Endothelial cell of umbilical vein (primary cell): ENCODE data around the gene TNIK. TPM values are rescaled to one million over a fixed set of nuclear protein-coding genes. Genes with fewer than 3 reads are reported as not detected.

ENCODE experiments used
- BruUV-seq: library from RNA; stranded (reverse); fragments of 400-500 nt; replicated peaks from 2 replicates; lab custom pipeline; 2021; lab: Mats Ljungman, UMichigan
- CTCF ChIA-PET: fragments of 300-600, 350-600 bp; sonication (Branson Sonifier 250); formaldehyde crosslinking; loops from one replicate; lab custom pipeline; 2021; ENCODE audit warnings: antibody characterized with exemption, inconsistent platforms; lab: Charles Lee
- POLR2A ChIA-PET: fragments of 300-600, 350-600 bp; sonication (Branson Sonifier 250); formaldehyde crosslinking; loops from one replicate; lab custom pipeline; 2021; ENCODE audit warnings: antibody characterized with exemption, inconsistent platforms; lab: Charles Lee
- DNase-seq: peaks from one replicate; pipeline ENCODE4 v3.0.0-alpha.2; 2011; ENCODE audit warnings: low read depth, low spot score
- FAIRE-seq: peaks from 2 replicates; lab custom pipeline; 2011; peaks lifted over from hg19 to GRCh38; lab: Jason Lieb, UNC
- H2AFZ ChIP-seq: 2 replicates; pipeline ENCODE4 v1.6.0; 2012; ENCODE audit warnings: low read depth, low read length, control low read depth, inconsistent platforms
- H3K27ac ChIP-seq: 2 replicates; pipeline ENCODE4 v1.5.1; 2011; ENCODE audit warnings: low read depth, mild to moderate bottlenecking, control low read depth, low read length, moderate library complexity; ENCODE audit not compliant: insufficient read depth
- H3K27me3 ChIP-seq, 2 experiments: 2 replicates each; pipeline versions ENCODE4 v1.6.0 to v1.6.1; 2011; ENCODE audit warnings: low read length in 2 of 2, mixed read lengths in 1 of 2; ENCODE audit not compliant: control insufficient read depth in 2 of 2, insufficient read depth in 2 of 2
- H3K36me3 ChIP-seq, 2 experiments: 2 replicates in 1 of 2; 3 replicates in 1 of 2; pipeline ENCODE4 v1.5.1; 2011; ENCODE audit warnings: low read length in 2 of 2, mild to moderate bottlenecking in 1 of 2, moderate library complexity in 1 of 2; ENCODE audit not compliant: control insufficient read depth in 2 of 2, insufficient read depth in 2 of 2; ENCODE audit errors: extremely low read depth in 1 of 2
- H3K4me1 ChIP-seq: 3 replicates; pipeline ENCODE4 v1.5.1; 2011; ENCODE audit warnings: mild to moderate bottlenecking, low read length; ENCODE audit not compliant: control insufficient read depth, insufficient read depth; ENCODE audit errors: extremely low read depth
- H3K4me2 ChIP-seq: 2 replicates; pipeline ENCODE4 v1.6.1; 2011; ENCODE audit warnings: low read length, control low read depth, mixed read lengths; ENCODE audit not compliant: insufficient read depth
- H3K4me3 ChIP-seq, 3 experiments: fragments of 200-600 bp in 1 of 3; sonication (generic), shearing (Covaris generic) in 1 of 3; replicated peaks in 1 of 3; 2 replicates each; pipeline ENCODE4 v1.5.1; 2011 to 2016; ENCODE audit warnings: control low read depth in 3 of 3, low read length in 3 of 3, mild to moderate bottlenecking in 2 of 3, inconsistent platforms in 1 of 3, low read depth in 1 of 3, moderate library complexity in 1 of 3; ENCODE audit not compliant: insufficient read depth in 1 of 3
- H3K79me2 ChIP-seq: 2 replicates; pipeline ENCODE4 v1.6.0; 2012; ENCODE audit warnings: low read length, inconsistent platforms; ENCODE audit not compliant: control insufficient read depth, insufficient read depth
- H3K9ac ChIP-seq: replicated peaks from 2 replicates; pipeline ENCODE3; 2011; ENCODE audit warnings: low read length, control low read depth; ENCODE audit not compliant: insufficient read depth; ENCODE audit errors: extremely low read depth
- H3K9me1 ChIP-seq: replicated peaks from 3 replicates; pipeline ENCODE4 v1.6.0; 2011; ENCODE audit warnings: mild to moderate bottlenecking, low read length; ENCODE audit not compliant: control insufficient read depth, insufficient read depth; ENCODE audit errors: extremely low read depth
- H3K9me3 ChIP-seq: replicated peaks from 2 replicates; pipeline ENCODE4 v1.5.1; 2012; ENCODE audit warnings: low read length, inconsistent platforms; ENCODE audit not compliant: control insufficient read depth, insufficient read depth
- H4K20me1 ChIP-seq: replicated peaks from 2 replicates; pipeline ENCODE3; 2011; ENCODE audit warnings: mild to moderate bottlenecking, low read length; ENCODE audit not compliant: control insufficient read depth, insufficient read depth; ENCODE audit errors: extremely low read depth
- EZH2 ChIP-seq: IDR thresholded peaks from 2 replicates; pipeline ENCODE4 v1.6.1; 2012; ENCODE audit warnings: borderline replicate concordance, low read depth, mild to moderate bottlenecking, moderate library complexity, low read length, inconsistent platforms; ENCODE audit not compliant: severe bottlenecking
- FOS ChIP-seq: IDR thresholded peaks from 2 replicates; pipeline ENCODE4 v1.6.1; 2011; ENCODE audit warnings: mild to moderate bottlenecking, low read length, moderate library complexity, borderline replicate concordance; ENCODE audit not compliant: insufficient read depth
- JUN ChIP-seq: IDR thresholded peaks from 2 replicates; pipeline ENCODE4 v1.6.1; 2011; ENCODE audit warnings: borderline replicate concordance, low read depth; ENCODE audit not compliant: insufficient read length, insufficient read depth
- POLR2A ChIP-seq: IDR thresholded peaks from 2 replicates; pipeline ENCODE4 v1.6.1; 2012; ENCODE audit warnings: low read depth, mild to moderate bottlenecking, control low read depth, low read length
- POLR2AphosphoS5 ChIP-seq: IDR thresholded peaks from 2 replicates; pipeline ENCODE4 v1.6.1; 2012; ENCODE audit warnings: low read depth, mild to moderate bottlenecking, control low read depth, low read length, moderate library complexity; ENCODE audit not compliant: insufficient read depth
- dilution Hi-C: fragments of 300-500 bp; cut with MboI; formaldehyde crosslinking; loops from one replicate; pipeline ENCODE4 v1.15.0; 2019; ENCODE audit warnings: low sequenced_read_pairs; ENCODE audit not compliant: extremely low pct_ligation_motif_present
- intact Hi-C: fragments of 100-400 bp; cut with micrococcal nuclease; formaldehyde crosslinking; loops from one replicate; pipeline ENCODE4 v1.10.0; 2022
- polyA plus RNA-seq, 4 experiments: library from polyadenylated mRNA; depleted of rRNA in 3 of 4; stranded (reverse) in 3 of 4; unstranded in 1 of 4; fragments of >200 nt; gene quantifications; 2 replicates each; pipeline versions ENCODE4 v1.2.1 to v1.2.3, GENCODE V29; 2011 to 2012; ENCODE audit warnings: missing spikeins in 1 of 4
- total RNA-seq: library from RNA; stranded (reverse); gene quantifications from 2 replicates; pipeline ENCODE4 v1.2.3, GENCODE V29; 2021
- TF ChIP-seq, protein P1 (sequence below), 2 donors: IDR thresholded peaks; 1 replicate in 1 of 2; 2 replicates in 1 of 2; pipeline ENCODE4 v1.5.1; 2011; ENCODE audit warnings: low read length in 2 of 2, mild to moderate bottlenecking in 2 of 2, moderate library complexity in 2 of 2, control low read depth in 1 of 2, inconsistent platforms in 1 of 2, low read depth in 1 of 2; ENCODE audit not compliant: insufficient read depth in 1 of 2; ENCODE audit errors: extremely low read depth in 1 of 2
- TF ChIP-seq, protein P2 (sequence below): IDR thresholded peaks from 2 replicates; pipeline ENCODE4 v1.6.1; 2011; ENCODE audit not compliant: insufficient read depth, insufficient read length

The TNIK gene
- total and polyA plus RNA-seq, 2 donors (not counting 3 experiments of a cell fraction or from before 2014, with no cell fraction given) = 10.9 to 39.7 TPM

DNA sequence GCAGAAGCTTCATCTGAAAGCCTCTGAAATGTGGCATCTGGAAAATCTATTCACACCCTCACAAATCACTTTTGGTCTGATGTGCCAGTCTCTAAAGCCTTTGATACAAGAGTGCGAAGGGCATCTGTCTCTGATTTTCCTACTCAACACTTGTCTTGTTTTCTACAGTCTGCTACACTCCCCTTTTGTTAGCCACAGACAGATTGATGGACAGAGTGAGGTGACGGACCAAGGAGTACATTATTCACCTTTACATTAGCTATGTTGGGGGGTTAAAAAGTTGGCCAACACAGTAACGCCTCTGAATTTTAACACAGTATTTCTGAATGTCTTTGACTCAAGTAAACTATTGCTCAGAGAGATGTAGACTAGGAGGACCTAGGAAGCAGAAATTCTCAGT lies 63.1 kb downstream of the TNIK start:
- H3K27me3 ChIP-seq = no peaks in the 10 kb centered on the region
- H3K9me1 ChIP-seq = no peaks in the 10 kb centered on the region
- POLR2A ChIA-PET = no interaction called here
- DNase-seq (no peak), FAIRE-seq (no peak)
- no peaks in the 10 kb centered on the region for H3K36me3 ChIP-seq
- peaks cover 17% of the 10 kb centered on the region for H3K79me2 ChIP-seq
- no peak overlapping the region for H3K9ac ChIP-seq
- intact Hi-C loops = no loop called here
- H3K4me2 ChIP-seq = no peak overlapping the region
- TF ChIP-seq JUN (no peak), POLR2A (no peak), FOS (no peak), EZH2 (no peak)
- TF ChIP-seq, protein P1, sequence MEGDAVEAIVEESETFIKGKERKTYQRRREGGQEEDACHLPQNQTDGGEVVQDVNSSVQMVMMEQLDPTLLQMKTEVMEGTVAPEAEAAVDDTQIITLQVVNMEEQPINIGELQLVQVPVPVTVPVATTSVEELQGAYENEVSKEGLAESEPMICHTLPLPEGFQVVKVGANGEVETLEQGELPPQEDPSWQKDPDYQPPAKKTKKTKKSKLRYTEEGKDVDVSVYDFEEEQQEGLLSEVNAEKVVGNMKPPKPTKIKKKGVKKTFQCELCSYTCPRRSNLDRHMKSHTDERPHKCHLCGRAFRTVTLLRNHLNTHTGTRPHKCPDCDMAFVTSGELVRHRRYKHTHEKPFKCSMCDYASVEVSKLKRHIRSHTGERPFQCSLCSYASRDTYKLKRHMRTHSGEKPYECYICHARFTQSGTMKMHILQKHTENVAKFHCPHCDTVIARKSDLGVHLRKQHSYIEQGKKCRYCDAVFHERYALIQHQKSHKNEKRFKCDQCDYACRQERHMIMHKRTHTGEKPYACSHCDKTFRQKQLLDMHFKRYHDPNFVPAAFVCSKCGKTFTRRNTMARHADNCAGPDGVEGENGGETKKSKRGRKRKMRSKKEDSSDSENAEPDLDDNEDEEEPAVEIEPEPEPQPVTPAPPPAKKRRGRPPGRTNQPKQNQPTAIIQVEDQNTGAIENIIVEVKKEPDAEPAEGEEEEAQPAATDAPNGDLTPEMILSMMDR (IDR thresholded peaks at IDR 0.05; ENCODE audit: extremely low read depth in 1 of 2, insufficient read depth in 1 of 2, low read depth in 1 of 2, low read length in 2 of 2) = no peak
- TF ChIP-seq, protein P2, sequence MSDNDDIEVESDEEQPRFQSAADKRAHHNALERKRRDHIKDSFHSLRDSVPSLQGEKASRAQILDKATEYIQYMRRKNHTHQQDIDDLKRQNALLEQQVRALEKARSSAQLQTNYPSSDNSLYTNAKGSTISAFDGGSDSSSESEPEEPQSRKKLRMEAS = no peak
- H3K9me3 ChIP-seq = no peaks in the 10 kb centered on the region
- peaks cover 29% of the 10 kb centered on the region for H3K4me1 ChIP-seq
- no peak overlapping the region for H3K4me3 ChIP-seq
- dilution Hi-C loops = no loop called here
- no peaks in the 10 kb centered on the region for H4K20me1 ChIP-seq
- no peak overlapping the region for H3K27ac ChIP-seq
- H2AFZ ChIP-seq = no peak overlapping the region
- no TSS peak for BruUV-seq
- CTCF ChIA-PET = no interaction called here

DNA sequence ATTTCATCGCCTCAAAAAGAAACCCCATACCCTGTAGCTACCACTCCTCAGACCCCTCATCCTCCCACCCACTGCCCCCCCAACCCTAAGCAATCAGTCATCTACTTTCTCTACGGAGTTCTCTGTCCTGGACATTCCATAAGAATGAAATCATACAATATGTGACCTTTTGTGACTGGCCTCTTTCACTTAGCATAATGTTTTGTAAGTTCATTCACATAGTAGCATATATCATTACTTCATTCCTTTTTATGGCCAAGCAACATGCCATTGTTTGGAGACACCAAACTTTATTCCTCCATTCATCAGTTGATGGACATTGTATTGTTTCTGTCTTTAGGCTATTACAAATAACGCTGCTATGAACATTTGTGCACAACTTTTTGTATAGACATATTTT lies 64.2 kb downstream of the TNIK start:
- Histone ChIP-seq H3K9ac (no peak overlapping the region), H3K79me2 (peaks cover 19% of the 10 kb centered on the region), H3K9me1 (no peaks in the 10 kb centered on the region), H3K27ac (peak overlapping the region; percentile 41), H3K4me2 (no peak overlapping the region), H2AFZ (no peak overlapping the region), H4K20me1 (no peaks in the 10 kb centered on the region), H3K4me1 (peaks cover 29% of the 10 kb centered on the region), H3K27me3 (no peaks in the 10 kb centered on the region), H3K4me3 (no peak overlapping the region), H3K36me3 (no peaks in the 10 kb centered on the region), H3K9me3 (no peaks in the 10 kb centered on the region)
- ChIA-PET POLR2A (no interaction called here), CTCF (no interaction called here)
- FAIRE-seq (no peak), DNase-seq (peak; percentile 81)
- intact Hi-C loops = loop anchor here (1.0 kb wide), 1 partner anchor 203 kb away; no protein-coding TSS in a partner anchor
- no TSS peak for BruUV-seq
- dilution Hi-C loops = no loop called here
- no peak for TF ChIP-seq POLR2AphosphoS5
- TF ChIP-seq EZH2 = no peak
- TF ChIP-seq POLR2A = no peak
- peak; percentile 70 for TF ChIP-seq JUN
- peak; percentile 34 for TF ChIP-seq FOS
- TF ChIP-seq, protein P2 = no peak
- TF ChIP-seq, protein P1 (IDR thresholded peaks at IDR 0.05; ENCODE audit: extremely low read depth in 1 of 2, insufficient read depth in 1 of 2, low read depth in 1 of 2, low read length in 2 of 2) = no peak
